Gastrocnemius medialis (tissue), 4 donors: ENCODE measurements around the gene MLN. TPM values are rescaled to one million over a fixed set of nuclear protein-coding genes. Genes with fewer than 3 reads are reported as not detected.

Source experiments
- ATAC-seq, 2 donors: fragments of 150-250 bp; one replicate each; pipeline ENCODE4 v1.9.1; 2016
- DNase-seq, 2 donors: peaks; one replicate each; pipeline ENCODE4 v3.0.0-alpha.2; 2019
- H3K27ac ChIP-seq, 4 donors: fragments of 200-600 bp; sonication (generic); 1 replicate in 1 of 4; 2 replicates in 3 of 4; pipeline ENCODE4 v1.5.1; 2016 to 2018; ENCODE audit warnings: mild to moderate bottlenecking in 2 of 4, moderate library complexity in 1 of 4
- H3K27me3 ChIP-seq, 3 donors: fragments of 200-600 bp; sonication (generic) in 2 of 3; 1 replicate in 1 of 3; 2 replicates in 2 of 3; pipeline versions ENCODE4 v1.5.1 to v1.6.0; 2016 to 2019; ENCODE audit warnings: mild to moderate bottlenecking in 1 of 3, moderate library complexity in 1 of 3
- H3K36me3 ChIP-seq, 2 donors: fragments of 200-600 bp; sonication (generic) in 1 of 2; one replicate each; pipeline ENCODE4 v1.5.1; 2017 to 2018
- H3K4me1 ChIP-seq, 2 donors: fragments of 200-600 bp; sonication (generic) in 1 of 2; one replicate each; pipeline ENCODE4 v1.5.1; 2016 to 2017; ENCODE audit warnings: mild to moderate bottlenecking in 2 of 2
- H3K4me3 ChIP-seq, 4 donors: fragments of 200-600 bp; sonication (generic) in 3 of 4; 1 replicate in 1 of 4; 2 replicates in 3 of 4; pipeline ENCODE4 v1.5.1; 2016 to 2019; ENCODE audit warnings: mild to moderate bottlenecking in 2 of 4
- H3K9me3 ChIP-seq, 3 donors: fragments of 200-600 bp; sonication (generic) in 2 of 3; 1 replicate in 1 of 3; 2 replicates in 2 of 3; pipeline ENCODE4 v1.5.1; 2016 to 2019
- CTCF ChIP-seq, 5 experiments: fragments of 450-650 bp in 3 of 5; fragments of 200-600 bp in 2 of 5; sonication (generic) in 2 of 5; IDR thresholded peaks in 4 of 5; conservative IDR thresholded peaks in 1 of 5; 1 replicate in 4 of 5; 2 replicates in 1 of 5; pipeline ENCODE4 v1.5.1; 2016 to 2019; ENCODE audit warnings: antibody characterized with exemption in 5 of 5, mild to moderate bottlenecking in 3 of 5, moderate library complexity in 3 of 5
- POLR2A ChIP-seq, 2 donors: fragments of 450-650 bp; IDR thresholded peaks; one replicate each; pipeline ENCODE4 v1.6.1; 2017; ENCODE audit warnings: antibody characterized with exemption in 2 of 2, mild to moderate bottlenecking in 2 of 2, moderate library complexity in 2 of 2
- in situ Hi-C, 4 donors: fragments of 200-750 bp; cut with MboI; loops; one replicate each; pipeline versions ENCODE4 v1.15.0 to v1.8.0; 2017; ENCODE audit warnings: low sequenced_read_pairs in 4 of 4
- intact Hi-C: fragments of 100-400 bp; cut with DNase I; formaldehyde crosslinking; loops from one replicate; pipeline ENCODE4 v1.15.1; 2023; ENCODE audit warnings: low total_unique reads
- total RNA-seq, 4 donors: library from RNA; depleted of rRNA; stranded (reverse); fragments of >200 nt; gene quantifications; one replicate each; pipeline versions ENCODE4 v1.1.0 to v1.2.3, GENCODE V29; 2016

The MLN gene
- total RNA-seq, 4 donors from 2014 or later: not detected

GRCh38 chr6:33770833-33771145, 33.0 kb downstream of the MLN start:
- peak overlapping the region; percentile 66 to 82 (median 70) for H3K27ac ChIP-seq
- no peaks in the 10 kb centered on the region for H3K9me3 ChIP-seq
- H3K4me3 ChIP-seq: no peak overlapping the region
- intact Hi-C loops: loop anchor here (1.0 to 2.0 kb wide), 3 partner anchors 18 to 384 kb away; partner anchors contain the start of gene LEMD2
- H3K27me3 ChIP-seq: no peaks in the 10 kb centered on the region
- DNase-seq: no peak
- no peak for ATAC-seq
- peaks cover 32 to 40% of the 10 kb centered on the region in 2 donors for H3K4me1 ChIP-seq
- no peak for TF ChIP-seq POLR2A (IDR thresholded peaks at IDR 0.05)
- no peak for TF ChIP-seq CTCF (IDR thresholded peaks at IDR 0.05 in 4 of 5, conservative IDR thresholded peaks at IDR 0.05 in 1 of 5)
- H3K36me3 ChIP-seq: peaks cover 0 to 33% of the 10 kb centered on the region in 2 donors
- in situ Hi-C loops: loop anchor here in 3 of 4 donors (10.0 to 25.0 kb wide), 4 partner anchors 66 to 392 kb away; no protein-coding TSS in a partner anchor

- TF ChIP-seq POLR2A (IDR thresholded peaks at IDR 0.05) (no peak), CTCF (IDR thresholded peaks at IDR 0.05 in 4 of 5, conservative IDR thresholded peaks at IDR 0.05 in 1 of 5) (no peak)
- Histone ChIP-seq H3K4me1 (peaks cover 32 to 40% of the 10 kb centered on the region in 2 donors), H3K27me3 (no peaks in the 10 kb centered on the region), H3K27ac (peak overlapping the region; percentile 66 to 82 (median 70)), H3K9me3 (no peaks in the 10 kb centered on the region), H3K4me3 (no peak overlapping the region), H3K36me3 (peaks cover 0 to 28% of the 10 kb centered on the region in 2 donors)
- intact Hi-C loops: loop anchor here (2.0 kb wide), 1 partner anchor 19 kb away; the partner anchor contains the start of gene LEMD2
- DNase-seq (no peak), ATAC-seq (peak in 1 of 2 donors; percentile 28)
- in situ Hi-C loops: loop anchor here in 3 of 4 donors (10.0 to 25.0 kb wide), 4 partner anchors 65 to 392 kb away; no protein-coding TSS in a partner anchor
Observed at GRCh38 chr6:33770124-33770832, 33.5 kb downstream of the MLN start.

DNA sequence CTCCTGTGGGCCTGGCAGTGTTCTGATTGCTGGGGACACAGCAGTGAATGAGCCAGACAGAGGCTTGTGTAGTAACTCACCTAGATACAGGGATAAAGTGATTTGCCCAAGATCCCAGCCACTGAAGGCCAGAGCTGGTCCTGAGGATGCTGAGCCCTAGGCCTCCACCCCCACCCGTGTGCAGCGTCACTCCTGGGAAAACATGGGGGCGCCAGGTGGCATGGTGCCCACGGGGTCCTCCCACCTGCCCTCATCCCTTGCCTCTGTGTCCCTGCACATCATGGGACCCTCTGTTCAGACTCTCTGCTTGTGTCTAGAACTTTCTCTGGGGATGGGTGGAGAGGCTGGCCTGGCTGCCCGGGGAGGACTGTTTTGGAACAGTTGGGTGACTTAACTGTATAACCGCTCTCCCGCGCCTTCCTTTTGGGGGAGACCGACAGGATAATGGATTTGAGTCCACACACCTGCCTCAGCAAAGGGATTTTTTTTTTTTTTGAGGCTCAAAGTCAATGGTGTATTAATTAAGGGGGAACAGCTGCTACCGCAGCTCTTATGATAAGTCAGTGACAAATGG, 34.5 kb downstream of the MLN start:
- H3K4me1 ChIP-seq: peaks cover 32 to 40% of the 10 kb centered on the region in 2 donors
- TF ChIP-seq POLR2A (IDR thresholded peaks at IDR 0.05) (no peak), CTCF (IDR thresholded peaks at IDR 0.05 in 4 of 5, conservative IDR thresholded peaks at IDR 0.05 in 1 of 5) (no peak)
- H3K27ac ChIP-seq: peak overlapping the region; percentile 66 to 82 (median 70)
- intact Hi-C loops (no loop called here), in situ Hi-C loops (loop anchor here in 2 of 4 donors (10.0 to 25.0 kb wide), 2 partner anchors 185 to 393 kb away; partner anchors contain the start of gene BAK1 (in 2 of the 2))
- no peaks in the 10 kb centered on the region for H3K9me3 ChIP-seq
- H3K36me3 ChIP-seq: peaks cover 0 to 20% of the 10 kb centered on the region in 2 donors
- DNase-seq (no peak), ATAC-seq (no peak)
- H3K4me3 ChIP-seq: no peak overlapping the region
- H3K27me3 ChIP-seq: no peaks in the 10 kb centered on the region

GRCh38 chr6:33768644-33769120, 35.1 kb downstream of the MLN start:
- DNase-seq: peak in 1 of 2 donors; percentile 72
- Histone ChIP-seq H3K4me1 (peaks cover 32 to 40% of the 10 kb centered on the region in 2 donors), H3K27ac (peak overlapping the region; percentile 22 to 82 (median 68)), H3K27me3 (no peaks in the 10 kb centered on the region), H3K36me3 (peaks cover 0 to 16% of the 10 kb centered on the region in 2 donors), H3K4me3 (no peak overlapping the region), H3K9me3 (no peaks in the 10 kb centered on the region)
- ATAC-seq: peak; percentile 53 to 67
- intact Hi-C loops: no loop called here
- in situ Hi-C loops: loop anchor here in 2 of 4 donors (10.0 to 25.0 kb wide), 2 partner anchors 184 to 394 kb away; partner anchors contain the start of gene BAK1 (in 2 of the 2)
- no peak for TF ChIP-seq POLR2A (IDR thresholded peaks at IDR 0.05)
- peak; percentile 66 to 82 (median 80) for TF ChIP-seq CTCF (IDR thresholded peaks at IDR 0.05 in 4 of 5, conservative IDR thresholded peaks at IDR 0.05 in 1 of 5)
